HG02852 (cell line): ENCODE results near the gene ONECUT3.
"Not testable (repeated sequence)": the region's sequence is repeated elsewhere in the genome, so short reads cannot be mapped to it uniquely, and the experiment has no call there.

Experiments
- ATAC-seq: cut with Tn5 transposase; IDR thresholded peaks from one replicate; pipeline ENCODE4 v1.9.1; 2021; ENCODE audit warnings: mild to moderate bottlenecking, moderate library complexity; ENCODE audit not compliant: unreplicated experiment

ONECUT3 gene

GRCh38 chr19:1790054-1790792, 36.9 kb downstream of the ONECUT3 start:
- no peak for ATAC-seq

DNA sequence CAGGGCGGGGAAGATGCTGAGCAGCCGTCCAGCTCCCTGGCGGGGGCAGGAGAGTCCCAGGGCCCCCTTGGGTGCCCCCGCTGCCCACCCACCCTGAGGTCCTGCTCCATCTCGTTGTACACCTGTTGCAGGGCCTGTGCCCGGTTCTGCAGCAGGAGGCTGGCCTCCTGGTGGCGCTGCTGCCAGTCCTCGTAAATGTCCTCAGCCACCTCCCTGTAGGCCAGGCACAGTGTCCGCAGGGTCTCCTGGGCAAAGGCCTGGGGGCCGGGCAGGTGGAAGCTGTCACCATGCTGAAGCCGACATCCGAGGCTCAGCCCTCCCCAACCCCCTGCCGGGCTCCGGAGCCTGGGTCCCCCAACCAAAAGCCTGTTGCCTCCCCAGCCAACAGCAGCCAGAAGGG, 38.6 kb downstream of the ONECUT3 start:
- no peak for ATAC-seq

DNA sequence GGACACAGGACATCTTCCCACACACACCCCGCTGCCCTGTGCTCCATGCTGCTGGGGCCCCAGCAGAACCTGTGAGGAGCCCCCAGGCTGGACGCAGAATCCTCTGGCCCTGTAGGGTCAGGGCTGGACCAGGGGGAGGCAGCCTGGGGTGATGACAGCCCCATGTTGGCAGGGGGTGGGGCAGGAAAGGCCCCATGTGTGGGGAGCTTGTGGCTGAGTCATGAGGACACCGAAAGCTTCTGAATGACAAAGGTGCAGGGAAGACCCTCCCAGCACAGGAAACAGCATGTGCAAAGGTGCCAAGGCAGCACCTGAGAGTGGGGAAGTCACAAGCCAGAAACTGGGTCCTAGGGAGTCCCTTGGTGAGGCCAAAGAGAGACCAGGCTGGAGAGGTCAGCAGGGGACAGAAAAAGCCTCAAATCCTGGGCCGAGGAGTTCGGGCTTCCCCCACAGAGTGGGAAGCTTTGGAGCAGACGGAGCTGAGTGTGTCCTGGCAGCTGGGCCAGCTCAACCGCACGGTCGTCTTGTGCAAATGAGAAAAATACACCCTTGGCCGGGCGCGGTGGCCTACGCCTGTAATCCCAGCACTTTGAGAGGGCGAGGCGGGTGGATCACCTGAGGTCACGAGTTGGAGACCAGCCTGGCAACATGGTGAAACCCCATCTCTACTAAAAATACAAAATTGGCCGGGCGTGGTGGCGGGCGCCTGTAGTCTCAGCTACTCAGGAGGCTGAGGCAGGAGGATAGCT, 41.3 kb downstream of the ONECUT3 start:
- no peak for ATAC-seq

DNA sequence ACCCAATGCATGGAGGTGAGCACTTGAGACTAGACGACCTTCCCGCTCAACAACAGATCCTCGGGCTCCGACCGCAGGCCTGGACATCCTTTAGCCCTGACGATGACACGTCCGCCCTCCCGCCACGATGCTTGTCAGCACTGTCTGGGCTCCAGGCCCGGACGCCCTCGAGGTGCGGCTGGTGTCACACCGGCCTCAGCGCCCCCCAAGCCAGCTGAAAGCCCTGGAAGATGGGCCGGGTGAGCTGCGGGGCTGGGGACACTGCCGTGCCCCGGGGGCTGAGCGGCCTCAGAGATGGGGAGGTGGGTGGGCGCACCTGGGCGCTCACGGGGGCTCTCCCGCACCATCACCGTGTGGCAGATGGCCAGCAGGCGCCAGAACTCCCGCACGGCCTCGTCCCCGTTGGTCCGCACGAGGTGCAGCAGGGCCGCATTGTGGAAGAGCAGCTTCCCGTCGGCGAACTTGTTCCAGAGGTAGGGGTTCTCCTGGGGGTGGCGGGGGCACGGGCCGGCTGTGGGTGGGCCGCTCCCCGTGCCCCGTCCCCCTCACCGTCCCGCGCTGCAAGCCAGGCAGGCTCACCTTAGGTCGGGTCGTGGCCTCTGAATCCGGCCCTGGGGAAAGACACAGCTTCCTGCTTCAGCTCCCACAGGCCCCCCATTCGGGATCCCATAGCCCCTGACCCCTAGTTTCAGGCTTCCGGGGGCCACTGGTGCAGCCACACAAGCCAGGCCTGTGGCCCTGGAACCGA, 43.3 kb downstream of the ONECUT3 start:
- no peak for ATAC-seq

- ATAC-seq: not testable (repeated sequence)
Observed at GRCh38 chr19:1797313-1797712, 44.0 kb downstream of the ONECUT3 start.

GRCh38 chr19:1799695-1800342, 46.5 kb downstream of the ONECUT3 start:
- no peak for ATAC-seq

GRCh38 chr19:1804858-1805257, 51.6 kb downstream of the ONECUT3 start:
- no peak for ATAC-seq

DNA sequence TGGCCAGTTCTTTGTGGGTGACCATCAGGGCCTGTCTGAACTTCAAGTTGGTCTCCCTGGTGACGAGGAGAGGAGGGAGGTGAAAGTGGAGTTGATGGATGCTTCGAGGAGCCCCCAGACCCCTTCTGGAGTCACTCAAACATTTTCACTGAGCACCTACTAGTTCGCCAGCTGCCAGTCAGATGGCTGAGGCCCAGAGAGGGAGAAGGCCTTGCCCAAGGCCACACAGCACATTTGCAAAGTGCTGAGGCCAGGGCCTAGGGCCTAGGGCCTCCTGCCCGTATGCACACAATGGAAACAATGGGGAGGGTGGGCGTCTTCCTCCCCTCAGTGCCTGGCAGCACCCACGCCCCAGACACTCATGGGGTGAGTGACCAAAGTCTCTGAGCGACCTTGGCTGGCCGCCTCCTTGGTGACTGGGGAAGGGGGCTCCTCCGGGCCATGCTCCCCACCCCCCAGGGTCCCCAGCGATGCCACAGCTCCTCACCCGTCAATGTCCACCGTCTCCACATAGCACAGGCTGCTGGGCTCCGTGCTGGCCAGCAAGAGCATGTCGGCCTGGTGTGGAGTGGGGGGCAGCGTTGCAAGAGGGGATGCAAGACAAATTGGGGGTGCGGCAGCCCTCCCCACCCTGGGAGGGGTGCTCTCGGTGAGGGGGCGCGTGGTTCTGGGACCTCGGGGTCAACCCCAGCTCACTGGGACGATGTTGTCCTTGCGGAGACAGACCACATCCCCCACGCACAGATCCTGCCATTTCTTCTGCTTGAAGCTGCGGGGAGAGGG, 52.3 kb downstream of the ONECUT3 start:
- no peak for ATAC-seq

DNA sequence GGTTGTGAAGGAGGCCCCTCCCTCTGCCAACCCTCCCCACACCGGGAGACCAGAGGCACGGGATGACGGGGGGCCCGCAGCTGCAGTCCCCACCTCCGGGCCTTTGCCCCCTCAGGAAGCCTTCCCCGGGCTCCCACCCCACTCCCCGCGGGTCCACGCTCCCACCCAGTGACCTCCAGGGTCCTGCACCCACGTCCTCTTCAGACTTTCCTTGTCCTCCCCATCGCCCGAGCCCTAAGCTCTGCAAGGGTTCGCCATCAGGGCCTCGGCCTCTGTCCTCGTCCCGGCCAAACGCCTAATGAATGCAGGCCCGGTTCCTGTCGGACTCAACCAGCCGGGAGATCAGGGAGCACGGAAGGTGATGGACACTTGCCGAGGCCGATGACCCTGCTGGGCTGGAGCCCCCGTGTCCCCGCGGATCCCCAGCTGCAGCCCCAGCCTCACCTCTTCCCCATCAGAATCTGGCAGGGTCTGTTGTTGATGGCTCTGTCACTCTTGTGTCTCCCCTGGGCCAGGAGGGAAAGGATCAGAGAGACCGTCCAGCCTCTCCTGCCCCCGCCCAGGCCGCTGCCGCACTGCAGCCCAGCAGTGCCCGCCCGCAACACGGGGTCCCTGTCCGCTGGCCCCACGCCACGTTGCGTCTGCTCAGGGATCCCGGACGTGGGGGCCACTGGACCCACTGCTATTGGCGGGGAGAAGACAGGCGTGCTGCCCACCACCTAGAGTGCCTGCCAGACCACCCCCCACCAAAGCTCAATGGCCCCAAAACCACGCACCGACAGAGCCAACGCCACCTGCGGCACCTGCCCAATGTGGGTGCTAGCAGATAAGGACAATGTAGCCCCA, 53.1 kb downstream of the ONECUT3 start:
- ATAC-seq: no peak

- no peak for ATAC-seq
Observed at GRCh38 chr19:1807030-1807694, 53.9 kb downstream of the ONECUT3 start.

- ATAC-seq: no peak
Observed at GRCh38 chr19:1807695-1808394, 54.5 kb downstream of the ONECUT3 start.

- no peak for ATAC-seq
Observed at GRCh38 chr19:1808395-1808731, 55.1 kb downstream of the ONECUT3 start.

GRCh38 chr19:1809678-1810077, 56.4 kb downstream of the ONECUT3 start:
- ATAC-seq: no peak

- no peak for ATAC-seq
Observed at GRCh38 chr19:1810439-1811160, 57.3 kb downstream of the ONECUT3 start.

GRCh38 chr19:1811472-1811894, 58.2 kb downstream of the ONECUT3 start:
- ATAC-seq: no peak

DNA sequence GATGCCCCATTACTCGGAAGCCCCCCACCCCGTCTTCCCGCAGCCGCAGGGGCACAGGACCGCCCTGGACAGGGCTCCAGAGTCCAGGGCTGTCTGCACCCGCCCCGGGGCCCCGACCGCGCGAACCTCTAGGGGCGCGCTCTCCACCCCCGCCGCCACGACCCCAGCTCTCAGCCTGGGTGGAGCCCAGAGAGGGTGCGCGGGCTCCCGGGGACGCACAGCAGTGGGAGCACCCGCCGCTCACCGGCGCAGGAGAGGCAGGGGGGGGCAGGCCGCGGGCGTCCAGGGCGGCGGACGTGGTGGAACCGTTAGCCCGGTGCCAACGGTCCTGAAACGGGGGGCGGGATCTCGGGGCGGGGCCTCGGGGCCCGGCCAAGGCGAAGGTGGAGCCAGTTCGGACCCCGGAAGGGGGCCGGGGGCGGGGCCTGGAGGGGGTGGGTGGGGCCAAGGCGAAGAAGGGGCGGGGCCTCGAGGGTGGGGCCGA, 58.7 kb downstream of the ONECUT3 start, which contains the start of gene ATP8B3:
ATP8B3 (minus strand) TSS at position 335 of the 484 bp plus-strand sequence. CDS start 540 bp downstream, outside the sequence.
- peak; percentile 2 for ATAC-seq

- peak; percentile 75 for ATAC-seq
Observed at GRCh38 chr19:1812426-1813191, 59.3 kb downstream of the ONECUT3 start.
